Measurements from ENCODE around the gene MRPL42.

GRCh38 chr12:93456077-93456476 lies 11.2 kb upstream of the MRPL42 start:
- TF ChIP-seq EZH2 (IDR thresholded peaks at IDR 0.05): no peak
- no peak for TF ChIP-seq EZH2phosphoT487 (IDR thresholded peaks at IDR 0.05)

All from neural progenitor cell (in vitro differentiated cells).